IPS-18a (cell line): ENCODE measurements around the gene KIF18A.

Experiments
- H3K27ac ChIP-seq: one replicate; pipeline ENCODE4 v1.5.1; 2013; ENCODE audit warnings: low read length
- H3K27me3 ChIP-seq: one replicate; pipeline ENCODE4 v1.6.1; 2013; ENCODE audit warnings: mild to moderate bottlenecking, low read length; ENCODE audit not compliant: control insufficient read depth, insufficient read depth
- H3K36me3 ChIP-seq: one replicate; pipeline ENCODE4 v1.6.1; 2013; ENCODE audit warnings: low read depth, low read length; ENCODE audit not compliant: control insufficient read depth
- H3K4me1 ChIP-seq: one replicate; pipeline ENCODE4 v1.6.1; 2013; ENCODE audit warnings: low read depth, low read length; ENCODE audit not compliant: control insufficient read depth
- H3K4me3 ChIP-seq: one replicate; pipeline ENCODE4 v1.5.1; 2013; ENCODE audit warnings: low read length
- H3K9ac ChIP-seq: one replicate; pipeline ENCODE4 v1.6.1; 2013; ENCODE audit warnings: mild to moderate bottlenecking, low read length, moderate library complexity
- H3K9me3 ChIP-seq: one replicate; pipeline ENCODE4 v1.6.1; 2013; ENCODE audit warnings: low read depth, low read length; ENCODE audit not compliant: control insufficient read depth

The KIF18A gene

DNA sequence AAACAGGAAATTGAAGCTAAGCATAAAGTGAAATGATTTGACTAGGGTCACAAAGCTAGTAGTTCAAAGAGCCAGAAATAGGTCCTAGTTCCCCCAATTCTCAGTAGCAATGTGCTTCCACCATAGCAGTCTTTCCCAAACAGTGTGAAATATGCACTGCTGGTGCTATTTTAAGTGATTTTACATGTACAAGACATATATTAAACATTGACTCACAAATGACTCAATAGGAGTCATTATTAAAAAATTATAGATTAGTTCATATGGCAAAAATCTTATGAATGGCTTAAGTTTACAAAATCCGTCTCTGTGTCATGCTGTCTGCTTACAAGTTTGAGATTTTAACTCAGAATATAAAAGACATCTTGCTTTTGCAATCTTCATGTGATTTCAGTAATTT is 21.4 kb downstream of the KIF18A start:
- Histone ChIP-seq H3K27me3 (no peaks in the 10 kb centered on the region), H3K4me1 (no peaks in the 10 kb centered on the region), H3K9me3 (no peaks in the 10 kb centered on the region), H3K27ac (no peak overlapping the region), H3K9ac (no peak overlapping the region), H3K36me3 (peaks cover 23% of the 10 kb centered on the region), H3K4me3 (no peak overlapping the region)

DNA sequence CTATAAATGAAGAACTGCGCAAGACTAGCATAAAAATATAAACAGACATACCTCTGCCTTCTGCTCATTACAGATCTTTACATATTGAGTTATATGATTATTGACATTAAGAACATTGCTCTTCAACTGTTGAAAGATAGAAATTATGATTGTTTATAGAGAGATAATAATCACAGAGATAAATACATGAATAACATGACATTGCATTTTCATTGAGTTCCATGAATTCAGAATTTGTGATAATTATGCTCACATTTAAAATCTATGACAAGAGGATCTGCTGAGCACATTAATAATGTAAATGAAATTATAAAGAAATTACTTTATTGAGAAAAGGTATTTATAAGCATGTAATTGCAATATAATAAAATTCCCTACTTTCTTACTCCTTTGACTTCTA is 24.8 kb downstream of the KIF18A start:
- Histone ChIP-seq H3K27ac (no peak overlapping the region), H3K36me3 (peaks cover 32% of the 10 kb centered on the region), H3K9me3 (no peaks in the 10 kb centered on the region), H3K4me1 (no peaks in the 10 kb centered on the region), H3K4me3 (no peak overlapping the region), H3K27me3 (no peaks in the 10 kb centered on the region), H3K9ac (no peak overlapping the region)

DNA sequence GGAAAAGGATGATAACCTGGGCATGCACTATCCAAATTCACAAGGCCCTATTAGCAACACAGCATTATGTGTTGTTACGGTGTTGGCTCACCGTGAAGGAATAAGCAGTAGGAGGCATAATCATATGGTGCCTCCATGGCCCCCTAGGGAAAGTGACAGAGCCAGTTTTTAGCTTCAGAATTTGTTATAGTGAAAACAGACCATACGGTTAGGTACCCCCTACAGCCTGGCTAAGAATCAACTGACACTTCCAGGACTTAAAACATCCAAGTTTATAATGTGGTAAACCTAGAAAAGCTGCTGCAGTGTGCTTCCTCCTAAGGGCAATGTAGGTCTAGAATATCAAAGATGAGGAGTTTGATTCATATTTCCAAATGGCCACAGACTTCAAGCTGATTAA is 30.4 kb downstream of the KIF18A start:
- H3K9ac ChIP-seq, result no peak overlapping the region
- no peak overlapping the region for H3K4me3 ChIP-seq
- no peak overlapping the region for H3K27ac ChIP-seq
- H3K4me1 ChIP-seq, result no peaks in the 10 kb centered on the region
- peaks cover 40% of the 10 kb centered on the region for H3K36me3 ChIP-seq
- no peaks in the 10 kb centered on the region for H3K9me3 ChIP-seq
- H3K27me3 ChIP-seq, result no peaks in the 10 kb centered on the region

DNA sequence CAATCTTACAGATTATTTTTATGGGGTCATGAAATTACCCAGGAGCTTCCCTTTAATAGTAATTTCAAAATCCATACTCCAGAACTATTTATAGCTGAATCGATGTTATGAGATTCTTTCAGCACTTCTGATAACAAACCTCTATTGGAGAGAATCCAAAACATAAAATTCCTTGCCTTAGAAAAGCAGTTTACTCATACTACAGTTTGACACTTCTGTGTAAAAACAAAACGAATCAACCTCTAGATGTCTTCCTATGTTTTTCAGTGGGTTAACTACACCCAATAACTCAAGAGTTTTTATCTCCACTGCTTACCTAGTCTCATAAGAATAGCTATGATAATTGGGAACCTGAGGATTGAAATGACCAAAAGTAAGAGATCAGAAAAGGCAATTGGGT is 35.6 kb downstream of the KIF18A start:
- Histone ChIP-seq H3K27me3 (no peaks in the 10 kb centered on the region), H3K4me1 (no peaks in the 10 kb centered on the region), H3K27ac (no peak overlapping the region), H3K9me3 (no peaks in the 10 kb centered on the region), H3K4me3 (no peak overlapping the region), H3K36me3 (peaks cover 21% of the 10 kb centered on the region), H3K9ac (no peak overlapping the region)

DNA sequence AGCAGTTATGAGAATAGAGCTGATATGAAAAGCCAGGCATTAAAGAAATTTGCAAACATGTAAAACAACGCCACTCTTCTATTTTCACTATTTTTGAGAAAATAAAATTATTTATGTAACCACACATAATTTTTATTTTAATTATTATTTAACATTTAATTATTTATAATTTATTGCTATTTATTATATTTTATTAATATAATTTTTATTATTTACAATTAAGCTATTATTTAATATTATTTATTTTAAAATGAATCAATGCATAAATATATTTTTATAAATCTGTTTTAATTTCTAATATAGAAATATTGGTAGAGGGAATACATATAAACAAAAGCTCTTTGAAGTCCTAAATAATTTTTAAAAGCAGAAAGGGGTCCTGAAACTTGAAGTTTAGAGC is 36.7 kb downstream of the KIF18A start:
- H3K27me3 ChIP-seq, result no peaks in the 10 kb centered on the region
- H3K27ac ChIP-seq, result no peak overlapping the region
- H3K9me3 ChIP-seq, result no peaks in the 10 kb centered on the region
- no peak overlapping the region for H3K9ac ChIP-seq
- H3K4me1 ChIP-seq, result no peaks in the 10 kb centered on the region
- peaks cover 14% of the 10 kb centered on the region for H3K36me3 ChIP-seq
- no peak overlapping the region for H3K4me3 ChIP-seq

DNA sequence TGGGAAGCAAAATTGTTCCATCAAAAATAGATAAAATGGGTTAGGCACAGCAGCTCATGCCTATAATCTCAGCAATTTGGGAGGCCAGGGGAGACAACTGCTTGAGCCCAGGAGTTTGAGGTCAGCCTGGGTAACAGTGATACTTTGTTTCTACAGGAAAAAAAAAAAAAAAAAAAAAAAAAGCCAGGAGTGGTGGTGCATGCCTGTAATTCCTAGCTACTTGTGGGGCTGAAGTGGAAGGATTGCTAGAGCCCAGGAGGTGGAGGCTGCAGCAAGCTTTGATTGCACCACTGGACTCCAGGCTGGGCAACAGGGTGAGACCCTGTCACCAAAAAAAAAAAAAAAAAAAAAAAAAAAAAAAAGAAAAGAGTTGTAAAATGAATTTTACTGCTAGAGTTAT is 49.6 kb downstream of the KIF18A start:
- no peak overlapping the region for H3K4me3 ChIP-seq
- H3K27me3 ChIP-seq, result no peaks in the 10 kb centered on the region
- H3K4me1 ChIP-seq, result no peaks in the 10 kb centered on the region
- no peak overlapping the region for H3K27ac ChIP-seq
- no peak overlapping the region for H3K9ac ChIP-seq
- H3K9me3 ChIP-seq, result no peaks in the 10 kb centered on the region
- peaks cover 35% of the 10 kb centered on the region for H3K36me3 ChIP-seq

DNA sequence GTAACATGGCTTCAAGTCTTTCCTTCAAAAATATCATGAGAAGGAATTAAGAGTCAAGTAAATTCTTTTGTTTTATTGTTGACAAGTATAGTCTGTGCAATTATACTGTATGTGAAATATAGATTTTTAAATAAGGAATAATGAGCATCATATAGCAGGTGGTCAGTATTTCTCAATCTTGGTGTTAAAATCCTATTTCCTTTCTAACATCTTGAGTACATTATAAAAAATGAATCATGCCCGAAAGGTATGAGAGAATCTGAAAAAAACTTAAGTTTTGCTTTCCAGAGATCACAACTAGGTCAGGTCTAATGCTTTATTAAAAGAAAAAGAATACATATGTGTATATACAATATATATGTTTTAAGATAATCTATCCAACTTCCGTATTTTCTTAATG is 53.1 kb downstream of the KIF18A start:
- Histone ChIP-seq H3K9ac (no peak overlapping the region), H3K27ac (no peak overlapping the region), H3K27me3 (no peaks in the 10 kb centered on the region), H3K36me3 (peaks cover 15% of the 10 kb centered on the region), H3K4me1 (no peaks in the 10 kb centered on the region), H3K9me3 (no peaks in the 10 kb centered on the region), H3K4me3 (no peak overlapping the region)

DNA sequence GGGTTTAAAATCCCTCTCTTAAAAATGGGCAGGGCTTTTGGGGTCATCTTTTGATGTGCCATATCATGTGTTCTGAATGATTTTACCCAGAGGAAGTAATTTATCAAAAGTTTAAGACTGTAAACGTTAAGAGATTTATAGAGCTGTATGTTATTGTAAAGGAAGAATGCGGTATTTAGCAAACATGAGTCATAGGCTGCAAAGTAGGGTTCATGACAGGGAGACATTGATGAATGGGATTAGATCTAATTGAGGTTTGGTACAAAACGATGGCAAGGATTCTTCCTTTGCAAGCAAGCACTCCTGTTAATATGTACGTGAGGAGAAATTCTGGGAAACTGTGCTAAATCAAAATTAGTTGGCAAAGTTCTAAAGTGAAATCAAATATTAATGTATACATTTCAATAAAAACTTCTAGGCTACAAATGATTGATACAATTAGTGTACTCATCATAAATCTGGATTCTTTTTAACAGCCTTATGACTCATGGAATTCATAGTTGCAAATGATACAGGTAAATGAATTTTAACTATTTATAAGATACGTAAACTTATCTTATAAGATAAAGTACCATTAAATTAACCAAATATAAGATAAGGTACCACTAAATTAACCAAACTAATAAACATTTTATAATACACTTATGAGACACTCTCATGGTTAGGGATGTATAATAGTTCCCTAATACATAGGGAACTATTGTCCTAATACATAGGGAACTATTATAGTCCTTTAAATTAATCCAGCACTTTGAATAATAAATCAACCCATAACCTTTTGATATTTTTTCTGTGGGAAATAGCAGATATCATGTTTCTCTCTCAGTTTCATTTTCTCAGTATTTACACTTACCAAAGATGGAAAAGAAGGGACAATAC is 58.4 kb downstream of the KIF18A start:
- no peaks in the 10 kb centered on the region for H3K27me3 ChIP-seq
- no peaks in the 10 kb centered on the region for H3K36me3 ChIP-seq
- no peak overlapping the region for H3K9ac ChIP-seq
- H3K9me3 ChIP-seq, result no peaks in the 10 kb centered on the region
- H3K4me1 ChIP-seq, result no peaks in the 10 kb centered on the region
- H3K27ac ChIP-seq, result no peak overlapping the region
- no peak overlapping the region for H3K4me3 ChIP-seq

DNA sequence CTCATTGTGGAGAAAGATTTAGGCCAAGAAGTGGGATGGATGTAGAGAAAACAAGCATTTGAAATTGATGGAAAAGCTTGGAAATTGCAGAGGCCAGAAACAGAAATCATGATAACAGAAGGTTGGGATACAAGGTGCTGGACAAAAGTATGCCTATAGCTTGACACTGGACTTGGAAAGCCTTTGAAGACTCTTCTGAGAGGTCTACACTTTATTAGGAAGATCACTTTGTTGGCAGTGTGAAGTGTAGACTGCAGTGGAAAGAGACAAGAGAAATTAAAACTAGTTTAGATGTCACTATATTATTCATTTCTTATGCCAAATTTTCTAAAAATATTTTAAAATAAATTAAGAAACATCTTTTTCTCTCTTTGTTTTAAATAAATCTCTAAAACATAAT is 59.1 kb downstream of the KIF18A start:
- H3K9ac ChIP-seq, result no peak overlapping the region
- no peaks in the 10 kb centered on the region for H3K4me1 ChIP-seq
- no peaks in the 10 kb centered on the region for H3K27me3 ChIP-seq
- H3K27ac ChIP-seq, result no peak overlapping the region
- H3K4me3 ChIP-seq, result no peak overlapping the region
- H3K36me3 ChIP-seq, result no peaks in the 10 kb centered on the region
- H3K9me3 ChIP-seq, result no peaks in the 10 kb centered on the region

DNA sequence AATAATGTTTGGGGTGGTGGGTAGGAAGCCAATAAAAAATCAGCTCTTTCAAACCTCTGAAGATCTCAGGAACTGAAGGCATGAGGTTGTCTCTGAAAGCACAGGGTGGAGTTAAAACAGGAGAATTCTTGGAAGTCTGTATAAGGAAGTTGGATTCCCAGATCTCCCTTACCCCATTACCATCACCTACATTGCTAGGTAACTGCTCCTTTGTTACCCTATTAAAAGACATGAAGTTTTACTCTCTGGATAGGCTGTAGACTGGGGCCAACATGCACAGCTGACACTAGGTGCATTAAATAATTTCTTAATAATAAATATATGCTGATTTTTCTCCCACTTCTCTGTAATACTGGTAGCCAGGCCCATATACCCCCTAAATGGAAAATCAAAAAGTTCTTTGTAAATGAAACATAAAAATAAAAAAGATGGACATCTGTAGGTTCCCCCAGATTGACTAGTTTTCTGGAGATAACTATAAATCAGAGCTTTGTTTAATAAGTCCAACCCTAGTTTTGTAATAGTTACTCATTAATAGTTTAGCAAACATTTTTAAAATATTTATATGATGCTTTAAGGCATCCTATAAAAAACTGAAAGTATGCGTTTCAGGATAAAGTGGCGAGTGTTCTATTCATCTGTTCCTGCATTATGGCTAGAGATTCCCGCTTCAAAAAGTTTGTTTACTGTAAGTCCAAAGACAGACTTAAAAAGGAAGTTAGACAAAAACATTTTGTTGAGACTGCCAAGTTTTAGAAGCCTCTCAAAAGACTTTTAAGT is 63.8 kb downstream of the KIF18A start:
- H3K27me3 ChIP-seq, result no peaks in the 10 kb centered on the region
- H3K9ac ChIP-seq, result no peak overlapping the region
- H3K4me1 ChIP-seq, result no peaks in the 10 kb centered on the region
- H3K27ac ChIP-seq, result no peak overlapping the region
- H3K36me3 ChIP-seq, result no peaks in the 10 kb centered on the region
- no peak overlapping the region for H3K4me3 ChIP-seq
- H3K9me3 ChIP-seq, result no peaks in the 10 kb centered on the region

DNA sequence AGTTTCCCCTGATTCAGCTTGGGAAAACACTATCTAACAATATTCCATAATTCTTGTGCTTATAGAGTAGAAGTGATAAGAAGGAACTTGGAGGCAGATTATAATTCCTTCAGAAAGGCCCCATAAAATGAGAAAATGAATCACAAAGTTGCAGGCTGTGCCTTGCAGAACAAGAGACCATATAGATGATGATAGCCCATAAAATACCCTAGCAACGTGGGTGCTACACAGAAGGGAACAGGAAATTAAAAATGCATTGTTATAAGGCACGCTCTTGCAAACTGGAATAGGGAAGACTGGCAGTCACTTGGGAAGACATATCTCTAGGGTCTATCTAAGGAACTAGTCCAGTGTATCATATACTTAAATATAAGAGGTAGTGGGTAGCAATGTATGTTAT is 67.6 kb downstream of the KIF18A start:
- Histone ChIP-seq H3K27ac (no peak overlapping the region), H3K27me3 (no peaks in the 10 kb centered on the region), H3K9ac (no peak overlapping the region), H3K9me3 (no peaks in the 10 kb centered on the region), H3K36me3 (peaks cover 4% of the 10 kb centered on the region), H3K4me3 (no peak overlapping the region), H3K4me1 (no peaks in the 10 kb centered on the region)

DNA sequence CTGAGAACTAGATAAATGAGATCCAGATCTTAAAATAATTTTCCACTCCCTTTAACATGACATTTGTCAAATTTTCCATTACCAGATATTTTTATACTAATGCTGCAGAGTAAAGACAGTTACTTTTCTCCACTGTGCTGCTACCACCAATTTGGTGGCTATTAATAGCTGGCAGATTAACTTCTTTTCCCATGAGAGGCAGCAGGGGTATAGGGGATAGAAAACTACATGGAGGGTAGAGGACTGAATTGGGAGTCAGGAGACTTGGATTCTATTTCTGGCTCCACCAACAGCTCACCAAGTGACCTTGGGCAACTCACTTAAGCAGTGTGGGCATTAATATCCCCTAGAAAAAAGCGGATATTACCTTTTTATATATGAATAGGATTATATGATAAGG is 69.2 kb downstream of the KIF18A start:
- H3K9me3 ChIP-seq, result no peaks in the 10 kb centered on the region
- H3K36me3 ChIP-seq, result peaks cover 10% of the 10 kb centered on the region
- no peaks in the 10 kb centered on the region for H3K4me1 ChIP-seq
- H3K4me3 ChIP-seq, result no peak overlapping the region
- H3K27me3 ChIP-seq, result no peaks in the 10 kb centered on the region
- no peak overlapping the region for H3K9ac ChIP-seq
- H3K27ac ChIP-seq, result no peak overlapping the region
